ENCODE data around the gene FCRL1. TPM values are rescaled to one million over a fixed set of nuclear protein-coding genes. Genes with fewer than 3 reads are reported as not detected.

FCRL1 gene
- total RNA-seq, 4 donors from 2014 or later, result not detected

GRCh38 chr1:157829210-157829609 lies 9.3 kb upstream of the FCRL1 start:
- no peaks in the 10 kb centered on the region for H3K27me3 ChIP-seq
- DNase-seq, result no peak
- H3K4me3 ChIP-seq (replicated peaks in 1 of 3), result no peak overlapping the region
- TF ChIP-seq CTCF (IDR thresholded peaks at IDR 0.05), result no peak
- TF ChIP-seq POLR2A (IDR thresholded peaks at IDR 0.05), result no peak
- H3K27ac ChIP-seq, result no peak overlapping the region
- no peaks in the 10 kb centered on the region for H3K9me3 ChIP-seq
- intact Hi-C loops (cut with DNase I), result no loop called here
- H3K4me1 ChIP-seq, result no peaks in the 10 kb centered on the region
- no peaks in the 10 kb centered on the region for H3K36me3 ChIP-seq

GRCh38 chr1:157820299-157820698 lies 379 bp upstream of the FCRL1 start:
- Histone ChIP-seq H3K27ac (no peak overlapping the region), H3K36me3 (no peaks in the 10 kb centered on the region), H3K4me3 (replicated peaks in 1 of 3) (no peak overlapping the region), H3K9me3 (no peaks in the 10 kb centered on the region), H3K4me1 (no peaks in the 10 kb centered on the region), H3K27me3 (no peaks in the 10 kb centered on the region)
- 86 to 88% methylated on average over 2 of the region's 2 CpGs for WGBS, 2 donors
- intact Hi-C loops (cut with DNase I), result no loop called here
- no peak for TF ChIP-seq POLR2A (IDR thresholded peaks at IDR 0.05)
- no peak for TF ChIP-seq CTCF (IDR thresholded peaks at IDR 0.05)
- DNase-seq, result no peak

- Histone ChIP-seq H3K27ac (no peak overlapping the region), H3K9me3 (no peaks in the 10 kb centered on the region), H3K4me1 (no peaks in the 10 kb centered on the region), H3K4me3 (replicated peaks in 1 of 3) (no peak overlapping the region), H3K36me3 (no peaks in the 10 kb centered on the region), H3K27me3 (no peaks in the 10 kb centered on the region)
- DNase-seq, result no peak
- 79 to 87% methylated on average over 2 of the region's 2 CpGs for WGBS, 2 donors
- intact Hi-C loops (cut with DNase I), result no loop called here
- TF ChIP-seq POLR2A (IDR thresholded peaks at IDR 0.05) (no peak), CTCF (IDR thresholded peaks at IDR 0.05) (no peak)
Measured at GRCh38 chr1:157819215-157819614, 705 bp downstream of the FCRL1 start.

- WGBS, 2 donors, result 77 to 88% methylated on average over 1 of the region's 1 CpG
- H3K9me3 ChIP-seq, result no peaks in the 10 kb centered on the region
- H3K27ac ChIP-seq, result no peak overlapping the region
- H3K36me3 ChIP-seq, result no peaks in the 10 kb centered on the region
- H3K27me3 ChIP-seq, result no peaks in the 10 kb centered on the region
- no peak for DNase-seq
- H3K4me3 ChIP-seq (replicated peaks in 1 of 3), result no peak overlapping the region
- no peak for TF ChIP-seq CTCF (IDR thresholded peaks at IDR 0.05)
- no peak for TF ChIP-seq POLR2A (IDR thresholded peaks at IDR 0.05)
- intact Hi-C loops (cut with DNase I), result no loop called here
- no peaks in the 10 kb centered on the region for H3K4me1 ChIP-seq
Measured at GRCh38 chr1:157813269-157813668, 6.7 kb downstream of the FCRL1 start.

GRCh38 chr1:157806431-157807149 lies 13.3 kb downstream of the FCRL1 start:
- 51 to 52% methylated on average over 5 to 6 of the region's 6 CpGs for WGBS, 2 donors
- Histone ChIP-seq H3K4me3 (replicated peaks in 1 of 3) (no peak overlapping the region), H3K9me3 (no peaks in the 10 kb centered on the region), H3K27ac (no peak overlapping the region), H3K4me1 (no peaks in the 10 kb centered on the region), H3K36me3 (no peaks in the 10 kb centered on the region), H3K27me3 (no peaks in the 10 kb centered on the region)
- DNase-seq, result no peak
- no peak for TF ChIP-seq CTCF (IDR thresholded peaks at IDR 0.05)
- no peak for TF ChIP-seq POLR2A (IDR thresholded peaks at IDR 0.05)
- intact Hi-C loops (cut with DNase I), result no loop called here
